H9 (cell line): Measurements from ENCODE around the gene KCNMA1. TPM values are rescaled to one million over a fixed set of nuclear protein-coding genes. Genes with fewer than 3 reads are reported as not detected.

Experiments
- DNase-seq: peaks from one replicate; pipeline ENCODE4 v3.0.0-alpha.2; 2017
- H2AFZ ChIP-seq: one replicate; pipeline ENCODE4 v1.6.1; 2013; ENCODE audit warnings: mild to moderate bottlenecking, low read length, control low read depth, moderate library complexity
- H2AK5ac ChIP-seq: 2 replicates; pipeline ENCODE4 v1.6.1; 2013; ENCODE audit warnings: low read length, control low read depth, mixed read lengths; ENCODE audit not compliant: insufficient read length
- H2BK120ac ChIP-seq: one replicate; pipeline ENCODE4 v1.6.1; 2013; ENCODE audit warnings: low read depth, mild to moderate bottlenecking, low read length, control low read depth, inconsistent platforms; ENCODE audit not compliant: poor library complexity, severe bottlenecking
- H2BK12ac ChIP-seq: 2 replicates; pipeline ENCODE4 v1.6.1; 2013; ENCODE audit warnings: low read length, control low read depth, mixed read lengths, low read depth; ENCODE audit not compliant: insufficient read length
- H2BK15ac ChIP-seq: 2 replicates; pipeline ENCODE4 v1.6.1; 2013; ENCODE audit warnings: low read depth, low read length, control low read depth
- H2BK20ac ChIP-seq: one replicate; pipeline ENCODE4 v1.6.1; 2013; ENCODE audit warnings: low read depth, mild to moderate bottlenecking, low read length, control low read depth, inconsistent platforms; ENCODE audit not compliant: poor library complexity, severe bottlenecking
- H2BK5ac ChIP-seq: 2 replicates; pipeline ENCODE4 v1.6.1; 2013; ENCODE audit warnings: low read length, control low read depth, mixed read lengths; ENCODE audit not compliant: insufficient read length
- H3K14ac ChIP-seq: 2 replicates; pipeline ENCODE4 v1.6.1; 2013; ENCODE audit warnings: low read length, control low read depth; ENCODE audit not compliant: insufficient read depth
- H3K18ac ChIP-seq: 2 replicates; pipeline ENCODE4 v1.6.1; 2013; ENCODE audit warnings: low read depth, mild to moderate bottlenecking, mixed read lengths, low read length, control low read depth; ENCODE audit not compliant: insufficient read length
- H3K23ac ChIP-seq: 2 replicates; pipeline ENCODE4 v1.6.1; 2013; ENCODE audit warnings: low read length, control low read depth, mixed read lengths, low read depth; ENCODE audit not compliant: insufficient read length
- H3K23me2 ChIP-seq: 2 replicates; pipeline ENCODE4 v1.6.1; 2013; ENCODE audit warnings: low read depth, mild to moderate bottlenecking, mixed read lengths, low read length, control low read depth; ENCODE audit not compliant: insufficient read length, poor library complexity, severe bottlenecking
- H3K27ac ChIP-seq: 2 replicates; pipeline ENCODE4 v1.5.1; 2013; ENCODE audit warnings: low read length, control low read depth, mixed read lengths, low read depth; ENCODE audit not compliant: insufficient read length
- H3K27me3 ChIP-seq: 2 replicates; pipeline ENCODE4 v1.6.1; 2013; ENCODE audit warnings: low read length, control low read depth, inconsistent platforms; ENCODE audit not compliant: insufficient read depth
- H3K4ac ChIP-seq: 2 replicates; pipeline ENCODE4 v1.6.1; 2013; ENCODE audit warnings: low read depth, mild to moderate bottlenecking, control low read depth, inconsistent platforms, low read length, moderate library complexity
- H3K4me1 ChIP-seq: 2 replicates; pipeline ENCODE4 v1.6.1; 2013; ENCODE audit warnings: low read length, control low read depth, inconsistent platforms; ENCODE audit not compliant: insufficient read depth
- H3K4me2 ChIP-seq: 2 replicates; pipeline ENCODE4 v1.6.1; 2013; ENCODE audit warnings: low read length, control low read depth, mixed read lengths; ENCODE audit not compliant: insufficient read length, insufficient read depth
- H3K56ac ChIP-seq: 2 replicates; pipeline ENCODE4 v1.6.1; 2013; ENCODE audit warnings: low read depth, mild to moderate bottlenecking, mixed read lengths, low read length, control low read depth; ENCODE audit not compliant: insufficient read length
- H3K79me1 ChIP-seq: 2 replicates; pipeline ENCODE4 v1.6.1; 2013; ENCODE audit warnings: low read depth, mild to moderate bottlenecking, moderate library complexity, low read length, control low read depth, inconsistent platforms; ENCODE audit not compliant: insufficient read depth, poor library complexity, severe bottlenecking
- H3K79me2 ChIP-seq: 2 replicates; pipeline ENCODE4 v1.6.1; 2013; ENCODE audit warnings: low read length, control low read depth, inconsistent platforms; ENCODE audit not compliant: insufficient read depth
- H3K9ac ChIP-seq: 2 replicates; pipeline ENCODE4 v1.6.1; 2013; ENCODE audit warnings: low read length, control low read depth, mixed read lengths; ENCODE audit not compliant: insufficient read length; ENCODE audit errors: extremely low read depth
- H3K9me3 ChIP-seq: one replicate; pipeline ENCODE4 v1.6.1; 2013; ENCODE audit warnings: low read depth, low read length, inconsistent platforms; ENCODE audit not compliant: control insufficient read depth
- H3T11ph ChIP-seq: one replicate; pipeline ENCODE4 v1.6.1; 2013; ENCODE audit warnings: mild to moderate bottlenecking, low read length, control low read depth, inconsistent platforms
- H4K20me1 ChIP-seq: one replicate; pipeline ENCODE4 v1.6.1; 2013; ENCODE audit not compliant: control insufficient read depth, insufficient read length, insufficient read depth
- H4K5ac ChIP-seq: 2 replicates; pipeline ENCODE4 v1.6.1; 2013; ENCODE audit warnings: low read depth, mild to moderate bottlenecking, mixed read lengths, low read length, control low read depth; ENCODE audit not compliant: insufficient read length
- H4K8ac ChIP-seq: replicated peaks from 2 replicates; pipeline ENCODE4 v1.6.1; 2013; ENCODE audit warnings: low read length, control low read depth, mixed read lengths, low read depth; ENCODE audit not compliant: insufficient read length
- H4K91ac ChIP-seq: 2 replicates; pipeline ENCODE4 v1.6.1; 2013; ENCODE audit warnings: low read depth, mild to moderate bottlenecking, moderate library complexity, mixed read lengths, low read length, control low read depth; ENCODE audit not compliant: insufficient read length
- H3K27ac Mint-ChIP-seq, 3 experiments: 2 replicates in 2 of 3; 3 replicates in 1 of 3; pipeline ENCODE4 v1.8.0; 2020 to 2021; ENCODE audit warnings: mixed read lengths in 3 of 3, mild to moderate bottlenecking in 1 of 3, moderate library complexity in 1 of 3
- H3K27me3 Mint-ChIP-seq: 2 replicates; pipeline ENCODE4 v1.8.0; 2021; ENCODE audit warnings: low read depth, mild to moderate bottlenecking, moderate library complexity, mixed read lengths
- H3K36me3 Mint-ChIP-seq, 3 experiments: 2 replicates in 2 of 3; 3 replicates in 1 of 3; pipeline ENCODE4 v1.8.0; 2020 to 2021; ENCODE audit warnings: low read depth in 3 of 3, mixed read lengths in 3 of 3; ENCODE audit not compliant: insufficient read depth in 1 of 3
- H3K4me1 Mint-ChIP-seq, 2 experiments: 2 replicates each; pipeline ENCODE4 v1.8.0; 2020; ENCODE audit warnings: mixed read lengths in 2 of 2
- H3K4me3 Mint-ChIP-seq, 2 experiments: 2 replicates in 1 of 2; 3 replicates in 1 of 2; pipeline ENCODE4 v1.8.0; 2020 to 2021; ENCODE audit warnings: mild to moderate bottlenecking in 2 of 2, mixed read lengths in 2 of 2, moderate library complexity in 1 of 2
- H3K9me3 Mint-ChIP-seq, 2 experiments: 2 replicates in 1 of 2; 3 replicates in 1 of 2; pipeline ENCODE4 v1.8.0; 2020; ENCODE audit warnings: mild to moderate bottlenecking in 2 of 2, mixed read lengths in 2 of 2, moderate library complexity in 1 of 2
- CTCF ChIP-seq: fragments of 200-600 bp; sonication (generic); conservative IDR thresholded peaks from 3 replicates; pipeline ENCODE4 v1.8.0; 2021; ENCODE audit warnings: antibody characterized with exemption, mild to moderate bottlenecking
- WGBS: extraction: QIAGEN DNeasy Blood & Tissue Kit; methylation state at CpG from one replicate; pipeline ENCODE4 v1.1.7; 2013; ENCODE audit warnings: missing lambda C conversion rate, low lambda C conversion rate, mixed read lengths; ENCODE audit not compliant: insufficient read length; ENCODE audit errors: extremely low coverage; 5-methylcytosine and 5-hydroxymethylcytosine counted together
- total RNA-seq: library from RNA; stranded (reverse); gene quantifications from 2 replicates; pipeline ENCODE4 v1.2.1, GENCODE V29; 2021

KCNMA1 gene
- total RNA-seq, 1 experiment from 2014 or later: 2.0 TPM

GRCh38 chr10:77526868-77527617 is 110.6 kb downstream of the KCNMA1 start:
- H3K14ac ChIP-seq: no peak overlapping the region
- Mint-ChIP-seq H3K27me3 (no peaks in the 10 kb centered on the region; the same call in none of the 2 replicates), H3K36me3 (no peaks in the 10 kb centered on the region), H3K4me1 (peaks cover 33 to 38% of the 10 kb centered on the region in 2 experiments), H3K27ac (0 out of 7 replicates have a peak overlapping the region, but pooled peaks of 1 of the 3 experiments have one; percentile 4), H3K4me3 (no peak overlapping the region), H3K9me3 (no peaks in the 10 kb centered on the region)
- H3K4ac ChIP-seq: no peak overlapping the region
- no peak overlapping the region for H2AK5ac ChIP-seq
- H3K23me2 ChIP-seq: no peaks in the 10 kb centered on the region
- no peak overlapping the region for H2BK15ac ChIP-seq
- no peak for DNase-seq
- H2AFZ ChIP-seq: no peak overlapping the region
- H4K20me1 ChIP-seq: no peaks in the 10 kb centered on the region
- H3K4me1 ChIP-seq: peaks cover 15% of the 10 kb centered on the region; the same call in 1 of the 2 replicates
- H2BK120ac ChIP-seq: no peak overlapping the region
- no peak overlapping the region for H3K27ac ChIP-seq
- no peak for TF ChIP-seq CTCF
- no peaks in the 10 kb centered on the region for H3K79me1 ChIP-seq
- no peaks in the 10 kb centered on the region for H3K27me3 ChIP-seq
- no peaks in the 10 kb centered on the region for H3K79me2 ChIP-seq
- no peak overlapping the region for H3T11ph ChIP-seq
- no peak overlapping the region for H4K5ac ChIP-seq
- no peak overlapping the region for H2BK12ac ChIP-seq
- no peak overlapping the region for H3K9ac ChIP-seq
- H3K9me3 ChIP-seq: no peaks in the 10 kb centered on the region
- no peak overlapping the region for H4K8ac ChIP-seq
- no peak overlapping the region for H2BK20ac ChIP-seq
- no peak overlapping the region for H2BK5ac ChIP-seq
- no peak overlapping the region for H4K91ac ChIP-seq
- no peak overlapping the region for H3K23ac ChIP-seq
- no peak overlapping the region for H3K18ac ChIP-seq
- H3K4me2 ChIP-seq: no peak overlapping the region
- WGBS: no CpG with 5 or more reads among the region's 6 CpGs
- H3K56ac ChIP-seq: no peak overlapping the region
